Measurements from ENCODE around the gene INO80. TPM values are rescaled to one million over a fixed set of nuclear protein-coding genes. Genes with fewer than 3 reads are reported as not detected.
"Not testable (repeated sequence)": the region's sequence is repeated elsewhere in the genome, so short reads cannot be mapped to it uniquely, and the experiment has no call there.

INO80 gene
- total RNA-seq, 5 donors from 2014 or later (not counting 1 experiment from before 2014, with no cell fraction given): 31.3 to 34.7 (median 33.7) TPM

- no peak overlapping the region for H3K4me3 Mint-ChIP-seq
- WGBS (ENCODE audit: insufficient coverage): 95% methylated on average over 22 of the region's 37 CpGs
- peaks cover 0 to 14% (median 8%) of the 10 kb centered on the region in 3 donors for H3K4me1 Mint-ChIP-seq
- Histone ChIP-seq H3K27ac (ENCODE audit: low read length) (no peak overlapping the region), H3K4me1 (ENCODE audit: control insufficient read depth in 1 of 2, extremely low read depth in 1 of 2, insufficient read depth in 2 of 2, low read length in 2 of 2) (no peaks in the 10 kb centered on the region), H3K9me3 (no peaks in the 10 kb centered on the region), H3K27me3 (replicated peaks in 1 of 2; ENCODE audit: control insufficient read depth in 2 of 2, extremely low read depth in 1 of 2, insufficient read depth in 2 of 2, low read length in 1 of 2) (peaks cover 0 to 5% of the 10 kb centered on the region in 2 experiments), H3K36me3 (ENCODE audit: control insufficient read depth in 2 of 2, extremely low read depth in 1 of 2, insufficient read depth in 1 of 2, low read length in 1 of 2) (no peaks in the 10 kb centered on the region), H3K4me3 (ENCODE audit: control insufficient read depth in 1 of 2, extremely low read depth in 1 of 2, low read length in 1 of 2) (no peak overlapping the region)
- no peaks in the 10 kb centered on the region for H3K36me3 Mint-ChIP-seq
- POLR2A ChIA-PET: no interaction called here
- CTCF ChIA-PET: no interaction called here
- no peak for ATAC-seq (replicated peaks in 1 of 4)
- H3K27ac Mint-ChIP-seq: no peak overlapping the region
- H3K27me3 Mint-ChIP-seq: no peaks in the 10 kb centered on the region
- H3K9me3 Mint-ChIP-seq: no peaks in the 10 kb centered on the region
- DNase-seq: no peak
Measured at GRCh38 chr15:41151451-41152005, 35.4 kb upstream of the INO80 start.

- Histone ChIP-seq H3K4me1 (ENCODE audit: control insufficient read depth in 1 of 2, extremely low read depth in 1 of 2, insufficient read depth in 2 of 2, low read length in 2 of 2) (no peaks in the 10 kb centered on the region), H3K27me3 (replicated peaks in 1 of 2; ENCODE audit: control insufficient read depth in 2 of 2, extremely low read depth in 1 of 2, insufficient read depth in 2 of 2, low read length in 1 of 2) (peaks cover 0 to 4% of the 10 kb centered on the region in 2 experiments), H3K27ac (ENCODE audit: low read length) (no peak overlapping the region), H3K9me3 (no peaks in the 10 kb centered on the region), H3K36me3 (ENCODE audit: control insufficient read depth in 2 of 2, extremely low read depth in 1 of 2, insufficient read depth in 1 of 2, low read length in 1 of 2) (no peaks in the 10 kb centered on the region), H3K4me3 (ENCODE audit: control insufficient read depth in 1 of 2, extremely low read depth in 1 of 2, low read length in 1 of 2) (no peak overlapping the region)
- 89% methylated on average over 3 of the region's 4 CpGs for WGBS (ENCODE audit: insufficient coverage)
- ATAC-seq (replicated peaks in 1 of 4) (no peak), DNase-seq (no peak)
- Mint-ChIP-seq H3K4me1 (peaks cover 0 to 14% (median 8%) of the 10 kb centered on the region in 3 donors), H3K36me3 (no peaks in the 10 kb centered on the region), H3K27ac (peak overlapping the region; percentile 53 to 62), H3K27me3 (no peaks in the 10 kb centered on the region), H3K4me3 (no peak overlapping the region), H3K9me3 (no peaks in the 10 kb centered on the region)
- ChIA-PET POLR2A (no interaction called here), CTCF (no interaction called here)
Measured at GRCh38 chr15:41150279-41150678, 34.2 kb upstream of the INO80 start.

GRCh38 chr15:41148065-41148464, 32.0 kb upstream of the INO80 start:
- no peak overlapping the region for H3K27ac ChIP-seq (ENCODE audit: low read length)

GRCh38 chr15:41139619-41140018, 23.5 kb upstream of the INO80 start:
- WGBS (ENCODE audit: insufficient coverage): no CpG with 5 or more reads among the region's 5 CpGs
- no peaks in the 10 kb centered on the region for H3K4me1 Mint-ChIP-seq
- no peak overlapping the region for H3K4me3 ChIP-seq (ENCODE audit: control insufficient read depth in 1 of 2, extremely low read depth in 1 of 2, low read length in 1 of 2)
- no peaks in the 10 kb centered on the region for H3K9me3 ChIP-seq
- ATAC-seq (replicated peaks in 1 of 4) (no peak), DNase-seq (no peak)
- no peaks in the 10 kb centered on the region for H3K9me3 Mint-ChIP-seq
- POLR2A ChIA-PET: no interaction called here
- H3K27ac Mint-ChIP-seq: no peak overlapping the region
- no peaks in the 10 kb centered on the region for H3K27me3 ChIP-seq (replicated peaks in 1 of 2; ENCODE audit: control insufficient read depth in 2 of 2, extremely low read depth in 1 of 2, insufficient read depth in 2 of 2, low read length in 1 of 2)
- no peak overlapping the region for H3K27ac ChIP-seq (ENCODE audit: low read length)
- H3K4me3 Mint-ChIP-seq: no peak overlapping the region
- CTCF ChIA-PET: no interaction called here
- H3K36me3 ChIP-seq (ENCODE audit: control insufficient read depth in 2 of 2, extremely low read depth in 1 of 2, insufficient read depth in 1 of 2, low read length in 1 of 2): no peaks in the 10 kb centered on the region
- H3K36me3 Mint-ChIP-seq: no peaks in the 10 kb centered on the region
- H3K27me3 Mint-ChIP-seq: no peaks in the 10 kb centered on the region
- no peaks in the 10 kb centered on the region for H3K4me1 ChIP-seq (ENCODE audit: control insufficient read depth in 1 of 2, extremely low read depth in 1 of 2, insufficient read depth in 2 of 2, low read length in 2 of 2)

More at GRCh38 chr15:41148065-41148464, 32.0 kb upstream of the INO80 start:
- H3K4me3 ChIP-seq (ENCODE audit: control insufficient read depth in 1 of 2, extremely low read depth in 1 of 2, low read length in 1 of 2): no peak overlapping the region
- H3K9me3 Mint-ChIP-seq: no peaks in the 10 kb centered on the region
- peaks cover 0 to 14% (median 8%) of the 10 kb centered on the region in 3 donors for H3K4me1 Mint-ChIP-seq
- ATAC-seq (replicated peaks in 1 of 4) (no peak), DNase-seq (no peak)
- POLR2A ChIA-PET: no interaction called here
- H3K36me3 ChIP-seq (ENCODE audit: control insufficient read depth in 2 of 2, extremely low read depth in 1 of 2, insufficient read depth in 1 of 2, low read length in 1 of 2): no peaks in the 10 kb centered on the region
- no peak overlapping the region for H3K4me3 Mint-ChIP-seq
- H3K27me3 Mint-ChIP-seq: no peaks in the 10 kb centered on the region
- no peaks in the 10 kb centered on the region for H3K36me3 Mint-ChIP-seq
- no peaks in the 10 kb centered on the region for H3K9me3 ChIP-seq
- WGBS (ENCODE audit: insufficient coverage): 100% methylated on average over 1 of the region's 2 CpGs
- H3K27me3 ChIP-seq (replicated peaks in 1 of 2; ENCODE audit: control insufficient read depth in 2 of 2, extremely low read depth in 1 of 2, insufficient read depth in 2 of 2, low read length in 1 of 2): peaks cover 0 to 2% of the 10 kb centered on the region in 2 experiments
- no peak overlapping the region for H3K27ac Mint-ChIP-seq
- no peaks in the 10 kb centered on the region for H3K4me1 ChIP-seq (ENCODE audit: control insufficient read depth in 1 of 2, extremely low read depth in 1 of 2, insufficient read depth in 2 of 2, low read length in 2 of 2)
- CTCF ChIA-PET: interaction anchor here in 1 of 2 donors (0.6 kb wide), 1 partner anchor 442 kb away, joined by 3 read pairs; no protein-coding TSS in a partner anchor

- POLR2A ChIA-PET; ATAC-seq (replicated peaks in 1 of 4); H3K4me1 ChIP-seq (ENCODE audit: control insufficient read depth in 1 of 2, extremely low read depth in 1 of 2, insufficient read depth in 2 of 2, low read length in 2 of 2); H3K4me3 ChIP-seq (ENCODE audit: control insufficient read depth in 1 of 2, extremely low read depth in 1 of 2, low read length in 1 of 2); H3K9me3 Mint-ChIP-seq; H3K4me3 Mint-ChIP-seq; H3K27ac Mint-ChIP-seq; H3K9me3 ChIP-seq; DNase-seq; H3K36me3 Mint-ChIP-seq; H3K4me1 Mint-ChIP-seq; H3K27ac ChIP-seq (ENCODE audit: low read length); H3K36me3 ChIP-seq (ENCODE audit: control insufficient read depth in 2 of 2, extremely low read depth in 1 of 2, insufficient read depth in 1 of 2, low read length in 1 of 2); H3K27me3 Mint-ChIP-seq; H3K27me3 ChIP-seq (replicated peaks in 1 of 2; ENCODE audit: control insufficient read depth in 2 of 2, extremely low read depth in 1 of 2, insufficient read depth in 2 of 2, low read length in 1 of 2); CTCF ChIA-PET: not testable (repeated sequence)
- WGBS (ENCODE audit: insufficient coverage): 92% methylated on average over 7 of the region's 7 CpGs
Measured at GRCh38 chr15:41139112-41139511, 23.0 kb upstream of the INO80 start.

GRCh38 chr15:41135580-41135979, 19.5 kb upstream of the INO80 start:
- CTCF ChIA-PET; H3K36me3 ChIP-seq (ENCODE audit: control insufficient read depth in 2 of 2, extremely low read depth in 1 of 2, insufficient read depth in 1 of 2, low read length in 1 of 2); H3K9me3 ChIP-seq; H3K27me3 Mint-ChIP-seq; H3K4me3 ChIP-seq (ENCODE audit: control insufficient read depth in 1 of 2, extremely low read depth in 1 of 2, low read length in 1 of 2); H3K4me1 ChIP-seq (ENCODE audit: control insufficient read depth in 1 of 2, extremely low read depth in 1 of 2, insufficient read depth in 2 of 2, low read length in 2 of 2); POLR2A ChIA-PET; H3K27ac ChIP-seq (ENCODE audit: low read length); H3K27me3 ChIP-seq (replicated peaks in 1 of 2; ENCODE audit: control insufficient read depth in 2 of 2, extremely low read depth in 1 of 2, insufficient read depth in 2 of 2, low read length in 1 of 2); DNase-seq; ATAC-seq (replicated peaks in 1 of 4); H3K27ac Mint-ChIP-seq; H3K36me3 Mint-ChIP-seq; H3K9me3 Mint-ChIP-seq; H3K4me3 Mint-ChIP-seq; H3K4me1 Mint-ChIP-seq: not testable (repeated sequence)
- WGBS (ENCODE audit: insufficient coverage): 98% methylated on average over 6 of the region's 6 CpGs

- Mint-ChIP-seq H3K36me3 (no peaks in the 10 kb centered on the region), H3K27me3 (peaks cover 3 to 5% of the 10 kb centered on the region in 2 donors), H3K27ac (no peak overlapping the region), H3K4me3 (no peak overlapping the region), H3K9me3 (peaks cover 0 to 4% (median 0%) of the 10 kb centered on the region in 3 donors), H3K4me1 (no peaks in the 10 kb centered on the region)
- no peaks in the 10 kb centered on the region for H3K4me1 ChIP-seq (ENCODE audit: control insufficient read depth in 1 of 2, extremely low read depth in 1 of 2, insufficient read depth in 2 of 2, low read length in 2 of 2)
- POLR2A ChIA-PET: no interaction called here
- CTCF ChIA-PET: no interaction called here
- peaks cover 0 to 2% of the 10 kb centered on the region in 2 experiments for H3K27me3 ChIP-seq (replicated peaks in 1 of 2; ENCODE audit: control insufficient read depth in 2 of 2, extremely low read depth in 1 of 2, insufficient read depth in 2 of 2, low read length in 1 of 2)
- ATAC-seq (replicated peaks in 1 of 4): no peak
- DNase-seq: no peak
- H3K9me3 ChIP-seq: no peaks in the 10 kb centered on the region
- 88% methylated on average over 7 of the region's 10 CpGs for WGBS (ENCODE audit: insufficient coverage)
- no peak overlapping the region for H3K4me3 ChIP-seq (ENCODE audit: control insufficient read depth in 1 of 2, extremely low read depth in 1 of 2, low read length in 1 of 2)
- no peak overlapping the region for H3K27ac ChIP-seq (ENCODE audit: low read length)
- no peaks in the 10 kb centered on the region for H3K36me3 ChIP-seq (ENCODE audit: control insufficient read depth in 2 of 2, extremely low read depth in 1 of 2, insufficient read depth in 1 of 2, low read length in 1 of 2)
Measured at GRCh38 chr15:41133454-41133853, 17.4 kb upstream of the INO80 start.

All from T-cell (primary cell).